ENCODE measurements around the gene KCMF1. TPM values are rescaled to one million over a fixed set of nuclear protein-coding genes. Genes with fewer than 3 reads are reported as not detected.

KCMF1 gene
- polyA plus RNA-seq, 1 of the 3 experiments (the other 2 are of a cell fraction), result 37.0 TPM

GRCh38 chr2:84957771-84958134, 13.2 kb upstream of the KCMF1 start:
- Histone ChIP-seq H3K4me1 (ENCODE audit: control insufficient read depth in 1 of 2, insufficient read depth in 2 of 2, low read depth in 1 of 2, low read length in 1 of 2) (peaks cover 5 to 30% of the 10 kb centered on the region in 2 experiments; a peak in 3 of 4 replicates), H3K79me2 (ENCODE audit: insufficient read depth) (peaks cover 17% of the 10 kb centered on the region), H3K9ac (peak overlapping the region; percentile 61; the same call in 1 of the 2 replicates), H3K27ac (ENCODE audit: low read depth in 2 of 2, low read length in 1 of 2) (peak overlapping the region; percentile 29 to 97; a peak in 3 of 4 replicates), H4K20me1 (ENCODE audit: insufficient read depth) (no peaks in the 10 kb centered on the region), H3K9me2 (no peaks in the 10 kb centered on the region), H3K27me3 (ENCODE audit: insufficient read depth) (no peaks in the 10 kb centered on the region), H3K36me3 (replicated peaks in 1 of 2; ENCODE audit: control insufficient read depth in 1 of 2, insufficient read depth in 2 of 2, low read length in 1 of 2) (peaks cover 0 to 10% of the 10 kb centered on the region in 2 experiments), H3F3A (replicated peaks; ENCODE audit: insufficient read depth) (peaks cover 33% of the 10 kb centered on the region), H3K9me3 (no peaks in the 10 kb centered on the region), H2AFZ (ENCODE audit: low read depth) (no peak overlapping the region), H3K4me2 (peak overlapping the region; percentile 58; the same call in 1 of the 2 replicates), H3K4me3 (ENCODE audit: low read depth in 2 of 2, low read length in 1 of 2) (no peak overlapping the region)
- no peak for TF ChIP-seq RCOR1 (IDR thresholded peaks at IDR 0.05; ENCODE audit: low read length)
- no peak for TF ChIP-seq MAX (IDR thresholded peaks at IDR 0.05; ENCODE audit: low read depth)
- TF ChIP-seq PBX3 (IDR thresholded peaks at IDR 0.05), result no peak
- no peak for TF ChIP-seq FOXJ3 (CRISPR knock-in tag; IDR thresholded peaks at IDR 0.05)
- TF ChIP-seq ZBTB33 (IDR thresholded peaks at IDR 0.05; ENCODE audit: borderline replicate concordance, low read depth), result no peak
- no peak for TF ChIP-seq FOSL2 (IDR thresholded peaks at IDR 0.05; ENCODE audit: borderline replicate concordance, low read depth)
- no peak for TF ChIP-seq TCF12 (IDR thresholded peaks at IDR 0.05)
- no peak for TF ChIP-seq NRF1 (IDR thresholded peaks at IDR 0.05; ENCODE audit: low read depth, low read length)
- TF ChIP-seq USF2 (IDR thresholded peaks at IDR 0.05; ENCODE audit: borderline replicate concordance, low read depth, low read length), result no peak
- no peak for TF ChIP-seq USF1 (IDR thresholded peaks at IDR 0.05; ENCODE audit: borderline replicate concordance, low read depth)
- TF ChIP-seq MEF2A (IDR thresholded peaks at IDR 0.05; ENCODE audit: borderline replicate concordance, low read depth), result no peak
- no peak for TF ChIP-seq FOXM1 (IDR thresholded peaks at IDR 0.05; ENCODE audit: low read depth)
- no peak for TF ChIP-seq REST (IDR thresholded peaks at IDR 0.05; ENCODE audit: low read depth, low read length)
- no peak for TF ChIP-seq TAF1 (IDR thresholded peaks at IDR 0.05; ENCODE audit: borderline replicate concordance, low read depth, low read length)
- ChIA-PET CTCF (interaction anchor here (1.5 kb wide), 1 partner anchor 32 kb away, joined by 10 read pairs; no protein-coding TSS in a partner anchor), POLR2A (no interaction called here)
- no peak for DNase-seq
